Epithelial cell of proximal tubule (primary cell): ENCODE measurements around the gene CLASP1. TPM values are rescaled to one million over a fixed set of nuclear protein-coding genes. Genes with fewer than 3 reads are reported as not detected.

Experiments
- DNase-seq: peaks from one replicate; pipeline ENCODE4 v3.0.0-alpha.2; 2011; ENCODE audit warnings: low read depth
- H3K4me3 ChIP-seq: 2 replicates; pipeline ENCODE4 v1.5.1; 2011; ENCODE audit warnings: low read depth, mild to moderate bottlenecking, low read length
- CTCF ChIP-seq: conservative IDR thresholded peaks from 2 replicates; pipeline ENCODE4 v1.5.1; 2012; ENCODE audit warnings: low read depth, mild to moderate bottlenecking, low read length
- total RNA-seq: library from RNA; depleted of rRNA; stranded (reverse); fragments of >200 nt; gene quantifications from 2 replicates; pipeline ENCODE4 v1.2.3, GENCODE V29; 2015

The CLASP1 gene
- total RNA-seq, 1 donor from 2014 or later: 35.0 TPM

GRCh38 chr2:121591199-121591598, 58.1 kb downstream of the CLASP1 start:
- H3K4me3 ChIP-seq: no peak overlapping the region
- DNase-seq: no peak
- TF ChIP-seq CTCF: no peak

- DNase-seq: no peak
- H3K4me3 ChIP-seq: no peak overlapping the region
- no peak for TF ChIP-seq CTCF
Measured at GRCh38 chr2:121588357-121588756, 60.9 kb downstream of the CLASP1 start.

GRCh38 chr2:121587131-121587530, 62.1 kb downstream of the CLASP1 start:
- no peak for TF ChIP-seq CTCF
- no peak overlapping the region for H3K4me3 ChIP-seq
- no peak for DNase-seq

- H3K4me3 ChIP-seq: no peak overlapping the region
- TF ChIP-seq CTCF: no peak
Measured at GRCh38 chr2:121584741-121585140, 64.5 kb downstream of the CLASP1 start.

GRCh38 chr2:121583555-121583954, 65.7 kb downstream of the CLASP1 start:
- no peak for TF ChIP-seq CTCF
- no peak overlapping the region for H3K4me3 ChIP-seq
- no peak for DNase-seq

More at GRCh38 chr2:121584741-121585140, 64.5 kb downstream of the CLASP1 start:
- DNase-seq: no peak

GRCh38 chr2:121582272-121582671, 67.0 kb downstream of the CLASP1 start:
- no peak for DNase-seq
- no peak overlapping the region for H3K4me3 ChIP-seq
- TF ChIP-seq CTCF: no peak

GRCh38 chr2:121579309-121579708, 70.0 kb downstream of the CLASP1 start:
- no peak for DNase-seq
- H3K4me3 ChIP-seq: no peak overlapping the region
- TF ChIP-seq CTCF: no peak
